ENCODE measurements around the gene CPED1. TPM values are rescaled to one million over a fixed set of nuclear protein-coding genes. Genes with fewer than 3 reads are reported as not detected.

Gene CPED1
- total RNA-seq, 1 experiment from 2014 or later: 0.44 TPM

GRCh38 chr7:121078701-121079227, 90.3 kb downstream of the CPED1 start:
- CTCF ChIA-PET: no interaction called here
- no peaks in the 10 kb centered on the region for H3K27me3 Mint-ChIP-seq (ENCODE audit: low read depth)
- TF ChIP-seq PRDM15 (CRISPR knock-in tag; IDR thresholded peaks at IDR 0.05): no peak
- no peak for TF ChIP-seq NR2C2 (CRISPR knock-in tag; IDR thresholded peaks at IDR 0.05)
- no peak for TF ChIP-seq SOX15 (CRISPR knock-in tag; IDR thresholded peaks at IDR 0.05)
- TF ChIP-seq ZNF512 (CRISPR knock-in tag; IDR thresholded peaks at IDR 0.05; ENCODE audit: borderline replicate concordance): no peak
- TF ChIP-seq, protein P1, sequence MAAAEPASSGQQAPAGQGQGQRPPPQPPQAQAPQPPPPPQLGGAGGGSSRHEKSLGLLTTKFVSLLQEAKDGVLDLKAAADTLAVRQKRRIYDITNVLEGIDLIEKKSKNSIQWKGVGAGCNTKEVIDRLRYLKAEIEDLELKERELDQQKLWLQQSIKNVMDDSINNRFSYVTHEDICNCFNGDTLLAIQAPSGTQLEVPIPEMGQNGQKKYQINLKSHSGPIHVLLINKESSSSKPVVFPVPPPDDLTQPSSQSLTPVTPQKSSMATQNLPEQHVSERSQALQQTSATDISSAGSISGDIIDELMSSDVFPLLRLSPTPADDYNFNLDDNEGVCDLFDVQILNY (CRISPR knock-in tag; IDR thresholded peaks at IDR 0.05): no peak
- no peak for TF ChIP-seq ZNF423 (CRISPR knock-in tag; IDR thresholded peaks at IDR 0.05)
- TF ChIP-seq ZNF671 (CRISPR knock-in tag; IDR thresholded peaks at IDR 0.05): no peak
- no peak for TF ChIP-seq CREB1 (CRISPR knock-in tag; IDR thresholded peaks at IDR 0.05)
- no peak for TF ChIP-seq NR3C1 (CRISPR knock-in tag; conservative IDR thresholded peaks at IDR 0.05; ENCODE audit: low read depth)
- no peak for TF ChIP-seq FOXK1 (CRISPR knock-in tag; IDR thresholded peaks at IDR 0.05)
- TF ChIP-seq CTCF (IDR thresholded peaks at IDR 0.05): no peak
- no peak for TF ChIP-seq ESRRA (CRISPR knock-in tag; IDR thresholded peaks at IDR 0.05; ENCODE audit: borderline replicate concordance)
- H3K9me3 Mint-ChIP-seq: peaks cover under 1% of the 10 kb centered on the region
- H3K27ac Mint-ChIP-seq: no peak overlapping the region
- POLR2A ChIA-PET: no interaction called here
- H3K4me1 Mint-ChIP-seq: peaks cover 8% of the 10 kb centered on the region
- ATAC-seq (no peak), DNase-seq (ENCODE audit: low spot score) (no peak)
- no peak overlapping the region for H3K4me3 Mint-ChIP-seq
- no peaks in the 10 kb centered on the region for H3K36me3 Mint-ChIP-seq

DNA sequence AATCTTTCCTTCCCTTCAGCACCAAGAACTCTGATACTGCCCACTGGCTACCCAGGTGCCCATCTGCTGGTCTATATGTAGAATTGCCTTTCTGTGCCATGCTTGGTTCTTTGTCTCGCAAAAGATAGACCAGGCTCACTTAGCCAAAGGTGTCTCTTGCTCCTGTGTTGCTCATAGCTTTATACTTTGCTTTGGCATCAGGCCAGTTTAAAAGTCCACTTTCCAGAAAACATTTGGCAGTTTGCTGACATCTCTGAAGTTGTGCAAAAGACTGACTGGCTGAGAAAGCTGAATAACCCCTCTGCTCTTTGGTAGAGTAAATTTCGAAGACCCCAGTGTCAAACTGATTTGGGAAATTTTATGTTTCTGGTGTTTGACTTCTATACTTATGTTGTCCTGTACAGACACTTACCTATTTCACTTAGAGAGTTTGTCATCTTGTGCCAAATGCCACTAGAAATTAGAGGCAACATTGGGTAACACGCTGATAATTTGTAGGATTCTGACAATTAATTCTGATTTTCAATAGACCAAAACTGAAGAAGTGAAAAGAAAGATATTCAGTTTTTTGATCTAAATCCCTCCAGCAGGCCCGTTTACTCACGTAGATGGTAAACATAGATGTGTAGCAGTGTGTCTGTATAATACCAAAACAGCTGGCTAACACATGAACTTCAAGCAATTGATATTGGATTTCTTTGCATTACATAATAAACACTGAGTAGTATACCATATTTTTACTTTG, 91.1 kb downstream of the CPED1 start:
- Mint-ChIP-seq H3K9me3 (no peaks in the 10 kb centered on the region), H3K27me3 (ENCODE audit: low read depth) (no peaks in the 10 kb centered on the region), H3K36me3 (no peaks in the 10 kb centered on the region), H3K4me1 (peaks cover 5% of the 10 kb centered on the region), H3K27ac (no peak overlapping the region), H3K4me3 (no peak overlapping the region)
- CTCF ChIA-PET: no interaction called here
- DNase-seq (ENCODE audit: low spot score) (no peak), ATAC-seq (no peak)
- POLR2A ChIA-PET: no interaction called here
- TF ChIP-seq ZNF121 (CRISPR knock-in tag; IDR thresholded peaks at IDR 0.05) (no peak), GTF2I (CRISPR knock-in tag; conservative IDR thresholded peaks at IDR 0.05) (no peak), PRDM15 (CRISPR knock-in tag; IDR thresholded peaks at IDR 0.05) (no peak), NFE2L1 (CRISPR knock-in tag; IDR thresholded peaks at IDR 0.05) (no peak), ZNF232 (CRISPR knock-in tag; IDR thresholded peaks at IDR 0.05) (no peak)
- TF ChIP-seq, protein P2, sequence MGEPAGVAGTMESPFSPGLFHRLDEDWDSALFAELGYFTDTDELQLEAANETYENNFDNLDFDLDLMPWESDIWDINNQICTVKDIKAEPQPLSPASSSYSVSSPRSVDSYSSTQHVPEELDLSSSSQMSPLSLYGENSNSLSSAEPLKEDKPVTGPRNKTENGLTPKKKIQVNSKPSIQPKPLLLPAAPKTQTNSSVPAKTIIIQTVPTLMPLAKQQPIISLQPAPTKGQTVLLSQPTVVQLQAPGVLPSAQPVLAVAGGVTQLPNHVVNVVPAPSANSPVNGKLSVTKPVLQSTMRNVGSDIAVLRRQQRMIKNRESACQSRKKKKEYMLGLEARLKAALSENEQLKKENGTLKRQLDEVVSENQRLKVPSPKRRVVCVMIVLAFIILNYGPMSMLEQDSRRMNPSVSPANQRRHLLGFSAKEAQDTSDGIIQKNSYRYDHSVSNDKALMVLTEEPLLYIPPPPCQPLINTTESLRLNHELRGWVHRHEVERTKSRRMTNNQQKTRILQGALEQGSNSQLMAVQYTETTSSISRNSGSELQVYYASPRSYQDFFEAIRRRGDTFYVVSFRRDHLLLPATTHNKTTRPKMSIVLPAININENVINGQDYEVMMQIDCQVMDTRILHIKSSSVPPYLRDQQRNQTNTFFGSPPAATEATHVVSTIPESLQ (CRISPR knock-in tag; IDR thresholded peaks at IDR 0.05): no peak
- TF ChIP-seq, protein P3, sequence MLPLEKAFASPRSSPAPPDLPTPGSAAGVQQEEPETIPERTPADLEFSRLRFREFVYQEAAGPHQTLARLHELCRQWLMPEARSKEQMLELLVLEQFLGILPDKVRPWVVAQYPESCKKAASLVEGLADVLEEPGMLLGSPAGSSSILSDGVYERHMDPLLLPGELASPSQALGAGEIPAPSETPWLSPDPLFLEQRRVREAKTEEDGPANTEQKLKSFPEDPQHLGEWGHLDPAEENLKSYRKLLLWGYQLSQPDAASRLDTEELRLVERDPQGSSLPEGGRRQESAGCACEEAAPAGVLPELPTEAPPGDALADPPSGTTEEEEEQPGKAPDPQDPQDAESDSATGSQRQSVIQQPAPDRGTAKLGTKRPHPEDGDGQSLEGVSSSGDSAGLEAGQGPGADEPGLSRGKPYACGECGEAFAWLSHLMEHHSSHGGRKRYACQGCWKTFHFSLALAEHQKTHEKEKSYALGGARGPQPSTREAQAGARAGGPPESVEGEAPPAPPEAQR (CRISPR knock-in tag; IDR thresholded peaks at IDR 0.05): no peak

Data from WTC11 (cell line).